Stimulated activated CD4-positive, alpha-beta T cell treated with anti-CD3 and anti-CD28 coated beads, Interleukin-1b, Interleukin-23, amount 100 ng/mL, for 1 hour (primary cell): ENCODE results near the gene CKS2.
"Not testable (repeated sequence)": the region's sequence is repeated elsewhere in the genome, so short reads cannot be mapped to it uniquely, and the experiment has no call there.

ENCODE experiments used
- DNase-seq, 2 donors: peaks; one replicate each; pipeline ENCODE4 v3.0.0-alpha.2; 2020; ENCODE audit warnings: low read depth in 2 of 2

The CKS2 gene

DNA sequence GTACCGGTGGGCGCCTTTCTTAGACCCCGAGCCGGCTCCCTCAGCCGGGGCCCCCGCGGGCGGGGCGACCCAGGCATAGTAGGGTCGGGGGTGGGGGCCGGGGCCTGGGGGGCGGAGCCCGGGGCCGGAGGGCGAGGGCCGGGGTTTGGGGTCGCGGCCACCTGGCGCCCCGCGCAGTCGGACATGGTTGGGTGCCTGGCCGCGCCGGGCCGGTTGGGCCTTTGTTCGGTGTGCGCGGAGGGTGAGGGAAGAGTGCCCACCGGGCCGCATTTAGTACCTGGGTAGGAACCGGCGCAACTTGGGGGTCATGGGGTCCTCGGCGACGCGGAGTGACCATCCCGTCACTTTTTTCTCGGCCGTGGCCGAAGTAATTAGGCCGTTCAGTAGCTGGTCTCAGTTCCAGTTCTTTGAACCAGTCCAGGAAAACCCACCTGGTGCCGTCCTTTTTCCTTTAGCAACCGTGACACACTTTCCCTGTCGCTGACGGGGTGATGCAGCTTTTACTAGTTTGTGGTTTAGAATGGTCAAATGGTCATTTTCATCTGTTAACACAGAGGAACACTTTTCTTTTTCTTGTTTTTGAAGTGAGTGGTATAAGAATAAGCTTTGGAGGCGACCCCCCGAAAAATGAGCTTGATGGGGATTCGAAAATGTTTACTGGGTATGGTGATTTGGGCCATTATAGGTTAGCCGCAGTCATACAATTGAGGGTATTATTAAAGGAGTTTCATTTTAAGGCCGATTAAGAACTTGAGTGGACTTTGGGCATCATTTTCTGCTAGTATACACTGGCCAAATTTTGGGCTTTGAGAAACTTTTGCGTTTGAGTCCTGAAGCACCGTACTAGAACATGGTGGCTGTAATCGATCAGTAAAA lies 589 bp downstream of the CKS2 start:
- no peak for DNase-seq

DNA sequence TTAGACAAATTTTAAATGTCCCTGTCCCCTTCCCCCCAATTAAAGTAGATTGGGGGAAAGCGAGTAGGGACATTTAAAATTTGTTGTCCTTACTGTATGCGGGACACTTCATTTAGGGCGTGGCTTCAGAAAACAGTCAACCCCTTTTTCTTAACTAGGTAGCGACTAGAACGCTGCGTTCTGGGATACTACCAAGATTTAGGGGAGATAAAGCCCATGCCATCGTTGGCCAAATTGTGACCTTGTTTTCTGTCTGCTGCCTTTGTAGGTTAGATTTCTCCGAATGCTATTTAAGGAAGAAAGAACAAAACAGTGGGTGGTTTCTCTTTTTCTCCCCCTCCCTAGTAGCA lies 1.2 kb downstream of the CKS2 start:
- DNase-seq = no peak

GRCh38 chr9:89313842-89314241 lies 2.8 kb downstream of the CKS2 start:
- DNase-seq = no peak

GRCh38 chr9:89314955-89315354 lies 4.0 kb downstream of the CKS2 start:
- DNase-seq = no peak

GRCh38 chr9:89315482-89315881 lies 4.5 kb downstream of the CKS2 start:
- DNase-seq = no peak

GRCh38 chr9:89317282-89317681 lies 6.3 kb downstream of the CKS2 start:
- DNase-seq = no peak

DNA sequence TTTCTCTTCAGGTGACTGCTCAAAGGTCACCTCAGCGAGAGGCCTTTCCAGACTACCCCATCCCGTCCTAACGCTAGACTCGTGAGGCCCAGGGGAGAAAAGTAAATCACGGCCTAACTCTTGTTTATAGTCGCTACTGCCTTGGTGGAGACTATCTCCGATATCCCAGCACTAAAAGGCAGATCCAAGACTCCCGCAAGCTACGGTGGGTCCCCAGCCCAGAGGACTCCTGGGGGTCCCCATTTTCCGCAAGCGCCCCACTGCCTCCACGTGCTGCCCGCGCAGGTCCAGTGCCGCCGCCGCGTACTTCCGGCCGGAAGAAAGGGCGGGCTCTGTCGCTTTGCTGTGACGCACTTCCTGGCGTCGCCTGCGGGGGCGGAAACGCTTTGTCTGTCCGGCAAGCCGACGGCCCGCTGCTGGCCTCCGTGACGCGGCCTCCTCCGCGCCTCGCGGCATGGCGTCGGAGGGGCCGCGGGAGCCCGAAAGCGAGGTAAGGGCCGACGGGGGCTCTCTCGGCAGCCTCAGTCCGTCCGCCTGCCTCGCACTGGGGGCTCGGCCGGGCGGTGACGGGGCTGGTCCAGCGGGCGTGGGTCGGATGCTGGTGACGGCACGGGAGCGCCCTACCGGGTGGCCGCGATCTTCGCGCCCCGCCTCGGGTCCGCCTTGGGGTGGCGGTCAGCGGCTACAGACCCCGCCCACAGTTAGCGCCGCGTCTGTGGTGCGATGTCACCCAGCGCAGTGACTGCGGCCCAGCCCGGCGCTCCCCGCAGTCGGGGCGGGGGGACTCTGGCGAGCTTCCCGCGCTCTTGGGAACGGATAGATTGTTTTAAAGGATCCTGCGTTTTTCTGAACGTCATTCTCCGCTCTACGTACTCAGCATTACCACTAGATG lies 7.4 kb downstream of the CKS2 start, which contains the start of gene SECISBP2:
TSS of gene SECISBP2 (plus strand) at position 378 of the 892 bp plus-strand sequence. CDS start at position 455, 77 bp downstream.
- DNase-seq = peak; percentile 71 to 91

- DNase-seq = no peak
These were observed 8.3 kb downstream of the CKS2 start for GRCh38 chr9:89319015-89319905.

DNA sequence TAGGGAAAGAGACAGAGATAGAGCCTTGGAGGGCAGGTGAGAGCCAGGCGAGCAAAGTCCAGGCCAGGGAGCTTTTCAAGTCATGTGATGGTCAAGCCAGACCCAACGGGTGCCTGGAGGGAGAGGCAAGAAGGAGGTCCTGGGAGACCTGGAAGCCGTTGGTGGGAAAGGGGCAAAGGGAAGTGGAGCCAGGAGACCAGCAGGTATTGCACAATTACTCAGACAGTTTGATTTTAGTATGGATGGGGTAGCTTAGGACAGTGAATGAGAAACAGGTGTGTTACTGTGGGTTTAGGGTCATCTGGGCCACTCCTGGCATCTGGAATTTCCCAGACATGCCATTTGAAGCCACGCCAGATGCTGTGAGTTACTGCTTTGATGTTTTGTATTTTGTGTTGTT lies 12.4 kb downstream of the CKS2 start:
- no peak for DNase-seq

- DNase-seq = no peak
These were observed 14.7 kb downstream of the CKS2 start for GRCh38 chr9:89325733-89326132.

GRCh38 chr9:89328064-89328463 lies 17.1 kb downstream of the CKS2 start:
- DNase-seq = no peak

- DNase-seq = no peak
These were observed 18.9 kb downstream of the CKS2 start for GRCh38 chr9:89329917-89330316.

DNA sequence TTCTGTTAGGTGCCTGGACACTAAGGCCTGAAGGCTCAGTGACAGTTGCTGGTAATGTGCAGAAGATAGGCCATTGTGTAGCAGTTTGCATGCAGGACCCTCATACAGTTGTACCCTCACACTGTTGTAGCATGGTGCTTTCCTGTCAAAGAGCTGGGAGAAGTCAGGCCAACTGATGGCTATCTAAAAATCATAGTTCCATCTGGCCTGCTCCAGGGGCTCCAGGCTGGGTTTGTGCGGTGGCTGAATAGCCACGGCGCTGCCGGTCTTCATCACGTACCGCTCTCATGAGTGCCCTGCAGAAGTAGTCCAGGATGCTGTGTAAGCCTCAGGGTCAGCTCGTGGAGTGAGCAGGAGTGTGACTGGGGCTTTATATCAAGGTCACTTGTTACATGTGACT lies 19.5 kb downstream of the CKS2 start:
- DNase-seq = no peak

DNA sequence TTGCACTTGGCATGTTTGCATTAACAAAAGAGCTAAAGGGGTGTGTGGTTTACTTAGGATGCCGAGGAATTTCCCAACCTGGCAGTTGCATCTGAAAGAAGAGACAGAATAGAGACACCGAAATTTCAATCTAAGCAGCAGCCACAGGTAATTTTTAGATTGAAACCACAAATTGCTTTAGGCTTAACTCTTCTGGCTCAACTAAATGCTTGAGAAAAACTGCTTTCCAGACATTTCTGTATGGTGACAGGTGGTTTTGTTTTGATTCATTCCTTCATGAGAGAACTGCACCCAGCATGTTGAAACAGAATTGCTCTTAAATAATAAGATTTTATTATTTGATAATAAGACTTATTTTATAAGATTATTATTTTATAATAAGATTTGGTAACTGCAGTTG lies 28.8 kb downstream of the CKS2 start:
- DNase-seq = no peak

GRCh38 chr9:89340332-89340731 lies 29.3 kb downstream of the CKS2 start:
- DNase-seq = no peak

- DNase-seq = no peak
These were observed 31.2 kb downstream of the CKS2 start for GRCh38 chr9:89342213-89342612.

- DNase-seq = no peak
These were observed 32.0 kb downstream of the CKS2 start for GRCh38 chr9:89342948-89343347.

- DNase-seq = not testable (repeated sequence)
These were observed 32.8 kb downstream of the CKS2 start for GRCh38 chr9:89343812-89344211.

GRCh38 chr9:89345476-89345875 lies 34.5 kb downstream of the CKS2 start:
- DNase-seq = no peak

DNA sequence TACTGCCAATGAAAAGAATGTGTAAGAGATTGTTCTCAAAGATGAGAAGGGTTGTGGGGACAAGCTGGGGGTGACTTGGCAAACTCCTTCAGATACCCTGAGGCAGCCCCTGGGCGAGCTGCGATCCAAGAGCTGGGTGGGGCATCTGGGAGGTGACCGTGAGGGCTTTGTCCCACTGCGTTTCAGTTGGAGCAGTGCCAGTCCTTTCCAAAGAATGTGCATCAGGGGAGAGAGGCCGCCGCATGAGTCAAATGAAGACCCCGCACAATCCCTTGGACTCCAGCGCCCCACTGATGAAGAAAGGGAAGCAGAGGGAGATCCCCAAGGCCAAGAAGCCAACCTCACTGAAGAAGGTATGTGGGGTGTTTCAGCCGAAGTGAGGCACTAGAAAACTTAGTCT lies 35.7 kb downstream of the CKS2 start:
- DNase-seq = no peak

GRCh38 chr9:89347651-89348050 lies 36.7 kb downstream of the CKS2 start:
- DNase-seq = no peak

- no peak for DNase-seq
These were observed 38.6 kb downstream of the CKS2 start for GRCh38 chr9:89349607-89350006.
